ENCODE measurements around the gene FBXW8.
"Not testable (repeated sequence)": the region's sequence is repeated elsewhere in the genome, so short reads cannot be mapped to it uniquely, and the experiment has no call there.

FBXW8 gene

DNA sequence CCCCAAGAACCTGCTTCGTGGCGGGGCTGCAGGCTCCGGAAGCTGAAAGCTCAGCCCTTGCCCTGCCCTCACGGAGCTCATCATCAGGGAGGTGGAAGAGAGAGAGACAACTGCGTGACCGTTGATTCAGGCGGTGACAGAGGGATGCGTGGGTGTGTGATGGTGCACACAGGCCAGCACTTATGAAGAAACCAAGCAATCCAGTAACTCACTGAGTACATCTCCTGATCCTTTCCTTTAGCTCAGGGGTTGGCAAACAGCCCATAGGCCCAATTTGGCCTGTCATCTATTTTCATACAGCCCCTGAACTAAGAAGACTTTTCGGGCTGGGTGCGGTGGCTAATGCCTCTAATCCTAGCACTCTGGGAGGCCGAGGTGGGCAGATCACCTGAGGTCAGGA is 138.5 kb downstream of the FBXW8 start:
- in situ Hi-C loops (cut with MboI; ENCODE audit: low sequenced_read_pairs), result loop anchor here (10.0 kb wide), 1 partner anchor 56 kb away; no protein-coding TSS in a partner anchor

DNA sequence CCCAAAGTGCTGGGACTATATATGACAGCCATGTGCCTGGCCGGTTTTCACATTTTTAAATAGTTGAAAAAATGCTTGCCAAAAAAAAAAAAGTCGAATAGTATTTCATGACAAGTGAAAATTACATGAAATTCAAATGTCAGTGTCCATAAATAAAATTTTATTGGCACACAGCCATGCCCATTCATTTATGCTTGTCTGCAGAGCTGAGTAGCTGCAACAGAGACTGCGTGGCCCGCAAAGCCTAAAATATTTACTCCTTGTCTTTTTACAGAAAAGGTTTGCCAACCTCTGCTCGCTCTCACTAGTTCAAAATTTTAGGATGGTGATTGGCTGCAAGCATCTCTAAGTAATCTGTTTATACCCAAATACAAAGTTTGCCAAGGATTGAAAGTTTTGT is 139.3 kb downstream of the FBXW8 start:
- in situ Hi-C loops (cut with MboI; ENCODE audit: low sequenced_read_pairs), result no loop called here

DNA sequence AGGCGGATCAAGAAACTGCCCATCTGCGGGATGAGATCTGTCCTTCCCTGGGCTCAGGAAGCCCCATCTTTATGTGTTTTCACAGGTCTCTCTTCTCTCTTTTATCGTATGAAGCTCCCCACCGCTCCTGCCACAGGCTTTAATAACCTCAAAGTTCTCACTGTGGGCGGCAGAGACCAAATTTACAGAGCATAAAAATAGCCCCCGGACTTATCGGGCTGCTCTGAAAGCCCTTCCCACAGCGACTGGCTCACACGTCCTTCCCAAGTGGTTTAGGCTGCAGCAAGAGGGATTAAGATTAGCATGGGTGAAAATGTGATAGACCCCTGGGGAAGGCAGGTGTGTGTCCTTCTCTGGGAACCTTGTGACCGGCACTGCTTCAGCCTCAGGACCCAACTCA is 140.6 kb downstream of the FBXW8 start:
- in situ Hi-C loops (cut with MboI; ENCODE audit: low sequenced_read_pairs), result no loop called here

DNA sequence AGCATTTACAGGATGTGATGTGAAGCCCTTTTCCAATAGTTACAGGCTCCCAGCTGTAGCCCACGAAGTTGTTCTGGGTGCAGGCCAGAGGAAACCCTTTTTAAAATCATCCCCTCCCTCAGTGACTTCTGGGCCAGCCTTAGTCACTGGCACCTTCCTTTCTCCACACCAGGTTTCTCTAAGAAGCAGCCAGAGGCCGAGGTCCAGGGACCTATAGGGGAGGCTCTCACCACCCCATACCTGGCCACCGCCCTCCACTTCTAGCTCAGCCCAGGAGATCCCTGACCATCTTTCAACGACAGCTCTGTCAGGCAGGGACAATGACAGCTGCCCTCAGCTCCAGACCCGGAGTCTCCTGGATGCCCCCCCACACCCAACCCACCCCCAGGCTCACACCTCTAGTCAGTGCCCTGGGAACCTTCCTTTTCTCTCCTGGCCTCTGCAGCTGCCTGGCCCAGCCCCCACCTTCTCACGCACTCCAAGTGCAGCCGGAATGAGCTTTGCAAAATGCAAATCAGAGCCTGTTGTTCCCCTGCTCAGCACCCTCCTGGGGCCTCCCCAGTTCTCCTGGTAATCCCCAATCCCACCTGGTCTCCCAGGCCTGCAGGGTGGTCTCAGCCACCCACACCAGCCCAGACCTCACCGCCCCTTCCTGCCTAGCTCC is 141.8 kb downstream of the FBXW8 start:
- in situ Hi-C loops (cut with MboI; ENCODE audit: low sequenced_read_pairs), result no loop called here

DNA sequence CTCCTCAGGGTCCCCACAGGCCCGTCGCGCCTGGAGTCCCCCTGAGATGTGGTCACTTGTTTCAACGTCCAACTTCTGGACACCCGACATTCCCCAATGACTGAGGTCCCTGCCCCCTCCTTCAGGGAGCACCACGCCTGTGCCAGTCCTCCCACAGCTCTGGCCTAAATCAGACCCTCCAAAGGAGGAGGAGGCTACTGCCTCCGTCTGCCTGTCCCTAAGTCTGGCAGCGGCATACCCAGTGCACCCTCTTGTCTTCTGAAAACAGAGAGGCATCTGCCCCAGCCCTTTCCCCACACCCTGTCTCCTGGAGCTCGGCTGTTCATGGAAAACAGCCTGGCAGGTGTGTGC is 142.3 kb downstream of the FBXW8 start:
- in situ Hi-C loops (cut with MboI; ENCODE audit: low sequenced_read_pairs), result no loop called here

DNA sequence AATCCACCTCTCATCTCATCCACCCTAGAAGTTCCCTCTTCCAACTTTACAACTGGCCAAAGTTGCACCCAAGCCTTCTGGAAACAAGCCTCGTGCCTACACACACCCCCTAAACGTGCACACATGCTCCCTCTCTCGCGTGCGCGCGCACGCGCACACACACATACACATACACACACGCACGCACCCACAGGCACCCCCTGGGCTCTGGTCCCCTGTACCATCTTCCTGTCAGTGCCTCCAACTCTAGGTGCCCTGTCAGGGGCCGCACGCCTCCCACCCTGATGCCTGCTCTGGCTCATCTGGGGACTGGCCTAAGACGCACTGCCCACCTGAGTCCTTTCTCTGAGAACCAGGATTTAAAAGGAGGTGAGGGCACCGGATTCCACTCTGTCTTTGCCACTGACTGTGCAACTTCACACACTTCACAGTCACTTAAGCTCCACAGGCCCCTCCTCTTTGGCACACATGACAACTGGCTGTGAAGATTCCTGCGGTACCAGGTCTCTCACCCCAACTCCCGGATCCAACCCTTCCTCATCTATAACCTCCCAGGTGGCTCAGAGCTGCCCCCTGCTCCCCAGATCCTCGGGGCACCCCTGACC is 142.9 kb downstream of the FBXW8 start:
- in situ Hi-C loops (cut with MboI; ENCODE audit: low sequenced_read_pairs), result no loop called here

- in situ Hi-C loops (cut with MboI; ENCODE audit: low sequenced_read_pairs), result no loop called here
Observed at GRCh38 chr12:117054279-117054678, 143.5 kb downstream of the FBXW8 start.

DNA sequence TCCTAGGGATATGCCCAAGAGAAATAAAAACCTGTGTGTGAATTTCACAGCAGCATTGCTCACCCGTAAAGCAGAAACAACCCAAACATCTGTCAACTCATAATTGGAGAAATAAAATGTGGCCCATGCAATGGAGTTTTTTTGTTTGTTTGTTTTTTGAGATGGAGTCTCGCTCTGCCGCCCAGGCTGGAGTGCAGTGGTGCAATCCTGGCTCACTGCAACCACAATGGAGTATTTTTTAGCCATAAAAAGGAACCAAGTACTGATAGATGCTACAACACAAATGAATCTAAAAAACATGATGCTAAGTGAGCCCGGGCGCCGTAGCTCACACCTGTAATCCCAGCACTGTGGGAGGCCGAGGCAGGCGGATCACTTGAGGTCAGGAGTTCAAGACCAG is 146.9 kb downstream of the FBXW8 start:
- in situ Hi-C loops (cut with MboI; ENCODE audit: low sequenced_read_pairs), result not testable (repeated sequence)

DNA sequence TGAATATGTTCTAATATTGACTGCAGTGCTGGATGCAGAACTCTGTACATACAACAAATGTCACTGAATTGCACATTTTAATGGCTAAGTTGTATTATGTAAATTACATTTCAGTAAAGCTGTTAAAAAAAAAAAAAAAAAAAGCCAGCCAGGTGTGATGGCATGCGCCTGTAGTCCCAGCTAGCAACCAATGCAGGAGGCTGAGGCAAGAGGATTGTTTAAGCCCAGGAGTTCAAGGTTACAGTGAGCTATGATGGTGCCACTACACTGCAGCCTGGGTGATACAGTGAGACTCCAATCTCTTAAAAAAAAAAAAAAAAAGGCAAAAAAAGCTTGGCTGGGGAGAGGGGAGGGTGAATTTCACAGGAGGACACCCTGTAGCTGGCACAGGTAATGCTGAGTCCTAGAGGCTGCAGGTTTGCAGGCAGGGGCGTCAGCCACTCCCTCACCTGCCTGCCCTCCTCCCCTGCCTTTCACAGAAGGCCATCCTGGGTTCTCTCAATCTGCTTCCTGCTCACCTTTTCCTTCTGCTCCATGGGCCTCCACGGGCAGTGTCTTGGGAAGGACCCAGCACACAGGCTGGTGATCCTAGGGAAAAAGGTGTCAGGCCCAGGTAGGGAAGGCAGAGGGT is 147.8 kb downstream of the FBXW8 start:
- in situ Hi-C loops (cut with MboI; ENCODE audit: low sequenced_read_pairs), result no loop called here

- in situ Hi-C loops (cut with MboI; ENCODE audit: low sequenced_read_pairs), result no loop called here
Observed at GRCh38 chr12:117059156-117059555, 148.4 kb downstream of the FBXW8 start.

DNA sequence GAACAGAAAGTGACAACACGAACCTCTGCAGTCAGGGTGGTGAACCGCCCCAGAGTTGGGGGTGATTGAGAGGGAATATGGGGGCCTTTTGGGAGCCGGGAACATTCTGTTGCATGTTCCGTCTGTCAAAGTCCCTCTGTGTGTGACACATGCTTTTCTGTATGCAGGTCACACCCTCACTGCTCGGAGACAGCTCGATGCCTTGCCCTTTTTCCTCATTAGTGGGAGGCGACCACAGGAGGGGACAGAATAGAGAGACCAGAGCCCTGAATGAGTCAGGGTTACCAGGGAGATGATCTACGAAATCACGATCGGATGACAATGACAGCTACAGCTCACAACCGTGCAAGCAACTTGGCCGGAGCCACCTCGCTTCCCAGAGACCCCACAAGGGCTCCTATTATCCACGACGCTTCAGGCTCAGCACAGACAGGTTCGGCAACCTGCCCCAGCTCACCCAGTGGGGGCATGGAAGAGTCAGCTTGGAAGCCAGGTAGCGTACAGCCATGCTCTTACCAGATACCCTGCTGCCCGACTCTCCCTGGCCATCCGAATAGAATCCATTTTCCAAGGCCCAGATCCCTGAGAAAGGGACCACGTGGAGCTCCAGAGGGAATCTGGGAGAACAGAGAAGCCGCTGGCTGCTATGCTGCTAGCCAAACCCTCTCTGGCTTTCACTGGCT is 149.6 kb downstream of the FBXW8 start:
- in situ Hi-C loops (cut with MboI; ENCODE audit: low sequenced_read_pairs), result no loop called here

GRCh38 chr12:117060929-117061305 is 150.2 kb downstream of the FBXW8 start:
- in situ Hi-C loops (cut with MboI; ENCODE audit: low sequenced_read_pairs), result no loop called here

- in situ Hi-C loops (cut with MboI; ENCODE audit: low sequenced_read_pairs), result no loop called here
Observed at GRCh38 chr12:117061555-117062079, 150.9 kb downstream of the FBXW8 start.

- in situ Hi-C loops (cut with MboI; ENCODE audit: low sequenced_read_pairs), result no loop called here
Observed at GRCh38 chr12:117063162-117063911, 152.6 kb downstream of the FBXW8 start.

- in situ Hi-C loops (cut with MboI; ENCODE audit: low sequenced_read_pairs), result no loop called here
Observed at GRCh38 chr12:117064049-117064448, 153.3 kb downstream of the FBXW8 start.

- in situ Hi-C loops (cut with MboI; ENCODE audit: low sequenced_read_pairs), result no loop called here
Observed at GRCh38 chr12:117064596-117064995, 153.8 kb downstream of the FBXW8 start.

- in situ Hi-C loops (cut with MboI; ENCODE audit: low sequenced_read_pairs), result no loop called here
Observed at GRCh38 chr12:117067016-117067415, 156.3 kb downstream of the FBXW8 start.

DNA sequence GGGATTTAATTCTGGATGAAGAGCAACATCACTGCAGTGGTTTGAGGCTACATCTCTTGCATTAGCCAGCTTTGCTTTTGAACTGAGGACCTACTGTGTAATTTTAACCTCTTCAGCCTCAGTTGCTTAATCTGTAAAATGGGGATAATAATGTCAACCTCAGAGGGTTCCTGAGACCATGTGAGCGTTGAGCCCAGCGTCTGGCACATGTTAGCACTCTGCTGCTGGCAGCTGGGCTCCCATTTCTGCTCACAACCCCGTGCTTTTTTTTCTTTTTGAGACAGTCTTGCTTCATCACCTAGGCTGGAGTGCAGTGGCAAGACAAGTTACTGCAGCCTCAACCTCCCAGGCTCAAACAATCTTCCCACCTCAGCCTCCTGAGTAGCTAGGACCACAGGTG is 156.9 kb downstream of the FBXW8 start:
- in situ Hi-C loops (cut with MboI; ENCODE audit: low sequenced_read_pairs), result no loop called here

DNA sequence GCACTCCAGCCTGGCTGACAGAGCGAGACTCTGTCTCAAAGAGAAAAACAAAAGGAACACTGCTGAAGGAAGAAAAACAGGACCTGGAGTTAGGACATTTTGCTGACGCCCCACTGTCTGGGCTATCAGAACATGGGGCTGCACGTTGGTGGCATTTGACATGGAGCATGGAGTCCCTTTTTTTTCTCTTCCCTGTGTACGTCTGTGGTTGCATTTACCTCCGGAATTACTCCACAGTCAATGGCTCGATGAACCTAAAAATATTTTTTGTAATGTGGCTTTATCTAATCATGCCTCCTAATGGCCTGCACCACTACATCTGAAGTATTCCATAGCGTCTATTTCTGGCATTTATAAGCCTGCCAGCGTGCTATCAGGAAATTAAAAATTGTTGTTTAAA is 157.7 kb downstream of the FBXW8 start:
- in situ Hi-C loops (cut with MboI; ENCODE audit: low sequenced_read_pairs), result no loop called here

DNA sequence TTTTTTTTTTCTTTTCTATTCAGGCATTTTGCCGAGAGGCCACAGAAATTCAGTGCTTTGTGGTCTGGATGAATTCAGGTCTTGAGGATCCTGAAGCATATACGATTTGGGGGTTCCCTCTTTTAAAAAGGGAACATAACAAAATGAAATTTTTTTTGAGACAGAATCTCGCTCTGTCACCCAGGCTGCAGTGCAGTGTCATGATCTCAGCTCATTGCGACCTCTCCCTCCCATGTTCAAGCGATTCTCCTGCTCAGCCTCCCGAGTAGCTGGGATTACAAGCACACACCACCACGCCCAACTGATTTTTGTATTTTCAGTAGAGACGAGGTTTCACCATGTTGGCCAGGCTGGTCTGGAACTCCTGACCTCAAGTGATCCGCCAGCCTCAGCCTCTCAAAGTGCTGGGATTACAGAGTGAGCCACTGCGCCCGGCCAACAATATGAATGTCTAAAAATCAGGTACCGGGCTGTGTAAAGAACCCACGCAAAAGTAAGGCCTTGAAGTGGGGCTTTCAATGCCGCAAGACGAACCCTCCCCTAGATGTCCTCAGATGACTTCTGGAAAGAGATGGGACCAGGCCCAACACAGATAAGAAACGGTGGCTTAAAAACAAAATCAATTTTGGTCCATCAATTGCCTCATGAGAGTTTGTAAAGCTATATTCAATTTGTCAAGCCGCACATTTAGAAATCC is 158.5 kb downstream of the FBXW8 start:
- in situ Hi-C loops (cut with MboI; ENCODE audit: low sequenced_read_pairs), result no loop called here
